Suprapubic skin (tissue), 4 donors: ENCODE measurements around the gene CYP3A5.

Experiments used
- CTCF ChIP-seq, 2 donors: fragments of 200-600 bp in 1 of 2; fragments of 450-650 bp in 1 of 2; sonication (generic) in 1 of 2; IDR thresholded peaks; one replicate each; pipeline ENCODE4 v1.5.1; 2016 to 2019; ENCODE audit warnings: antibody characterized with exemption in 2 of 2, mild to moderate bottlenecking in 1 of 2, moderate library complexity in 1 of 2
- EP300 ChIP-seq: sonication (generic); formaldehyde crosslinking; IDR thresholded peaks from one replicate; pipeline ENCODE4 v1.6.1; 2017; ENCODE audit warnings: antibody characterized with exemption
- POLR2A ChIP-seq, 2 donors: fragments of 450-650 bp; IDR thresholded peaks; one replicate each; pipeline ENCODE4 v1.6.1; 2017; ENCODE audit warnings: antibody characterized with exemption in 2 of 2, mild to moderate bottlenecking in 2 of 2, moderate library complexity in 2 of 2
- POLR2AphosphoS5 ChIP-seq, 3 donors: sonication (generic); formaldehyde crosslinking; IDR thresholded peaks; one replicate each; pipeline ENCODE4 v1.6.1; 2017; ENCODE audit warnings: antibody characterized with exemption in 3 of 3

- TF ChIP-seq CTCF (IDR thresholded peaks at IDR 0.05) (no peak), POLR2A (IDR thresholded peaks at IDR 0.05) (no peak), POLR2AphosphoS5 (IDR thresholded peaks at IDR 0.05) (no peak), EP300 (no peak)
These were observed 10.0 kb downstream of the CYP3A5 start for GRCh38 chr7:99669782-99670181.
